DOHH2 (cell line): Measurements from ENCODE around the gene ZNF860.

ENCODE experiments used
- CTCF ChIP-seq: fragments of 200-600 bp; sonication (generic); IDR thresholded peaks from one replicate; pipeline ENCODE4 v1.5.1; 2014; ENCODE audit warnings: antibody characterized with exemption, mild to moderate bottlenecking, low read depth, low read length; ENCODE audit not compliant: poor library complexity, severe bottlenecking
- EZH2phosphoT487 ChIP-seq: fragments of 200-600 bp; sonication (generic); IDR thresholded peaks from 2 replicates; pipeline ENCODE4 v1.6.1; 2017; ENCODE audit warnings: borderline replicate concordance, mild to moderate bottlenecking, antibody characterized with exemption, low read length, moderate library complexity, mixed read lengths

DNA sequence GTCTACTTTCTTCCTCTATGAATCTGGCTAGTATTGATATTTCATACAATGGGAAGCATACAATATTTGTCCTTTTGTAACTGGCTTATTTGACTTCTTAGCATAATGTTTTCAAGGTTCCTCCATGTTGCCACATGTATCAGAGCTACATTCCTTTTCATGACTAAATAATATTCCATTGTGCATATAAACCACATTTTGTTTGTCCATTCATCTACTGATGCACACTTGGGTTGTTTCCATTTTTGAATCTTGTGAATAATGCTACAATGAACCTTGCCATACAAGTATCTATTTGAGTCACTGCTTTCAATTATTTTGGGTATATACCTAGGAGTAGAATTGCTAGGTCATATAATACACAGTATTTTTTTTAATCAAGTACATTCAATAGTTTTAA, 38.5 kb upstream of the ZNF860 start:
- TF ChIP-seq CTCF (no peak), EZH2phosphoT487 (no peak)
